ENCODE results near the gene FTH1.

The FTH1 gene

GRCh38 chr11:61924064-61924455, 43.4 kb downstream of the FTH1 start:
- Histone ChIP-seq H3K27me3 (ENCODE audit: control insufficient read depth, insufficient read depth, low read length) (no peaks in the 10 kb centered on the region), H3K79me2 (no peaks in the 10 kb centered on the region), H3K9me3 (ENCODE audit: control insufficient read depth, low read length) (no peaks in the 10 kb centered on the region), H3K9ac (no peak overlapping the region), H3K4me3 (ENCODE audit: low read depth, low read length) (no peak overlapping the region), H3K4me2 (ENCODE audit: low read length) (no peak overlapping the region), H3K36me3 (ENCODE audit: control insufficient read depth, insufficient read depth, low read length) (no peaks in the 10 kb centered on the region), H2AFZ (peak overlapping the region; percentile 71), H3K27ac (peak overlapping the region; percentile 78), H3K4me1 (peaks cover 12% of the 10 kb centered on the region)
- TF ChIP-seq CTCF (IDR thresholded peaks at IDR 0.05): no peak

- no peaks in the 10 kb centered on the region for H3K36me3 ChIP-seq (ENCODE audit: control insufficient read depth, insufficient read depth, low read length)
- no peak overlapping the region for H3K4me2 ChIP-seq (ENCODE audit: low read length)
- H3K4me1 ChIP-seq: peaks cover 12% of the 10 kb centered on the region
- peak overlapping the region; percentile 78 for H3K27ac ChIP-seq
- no peaks in the 10 kb centered on the region for H3K79me2 ChIP-seq
- TF ChIP-seq CTCF (IDR thresholded peaks at IDR 0.05): no peak
- no peak overlapping the region for H3K9ac ChIP-seq
- H2AFZ ChIP-seq: peak overlapping the region; percentile 71
- no peaks in the 10 kb centered on the region for H3K9me3 ChIP-seq (ENCODE audit: control insufficient read depth, low read length)
- no peak overlapping the region for H3K4me3 ChIP-seq (ENCODE audit: low read depth, low read length)
- no peaks in the 10 kb centered on the region for H3K27me3 ChIP-seq (ENCODE audit: control insufficient read depth, insufficient read depth, low read length)
These were observed 44.0 kb downstream of the FTH1 start for GRCh38 chr11:61923166-61924063.

- Histone ChIP-seq H3K4me2 (ENCODE audit: low read length) (no peak overlapping the region), H3K9ac (no peak overlapping the region), H3K27me3 (ENCODE audit: control insufficient read depth, insufficient read depth, low read length) (no peaks in the 10 kb centered on the region), H3K36me3 (ENCODE audit: control insufficient read depth, insufficient read depth, low read length) (no peaks in the 10 kb centered on the region), H3K4me1 (peaks cover 12% of the 10 kb centered on the region), H2AFZ (no peak overlapping the region), H3K4me3 (ENCODE audit: low read depth, low read length) (no peak overlapping the region), H3K27ac (peak overlapping the region; percentile 78), H3K9me3 (ENCODE audit: control insufficient read depth, low read length) (no peaks in the 10 kb centered on the region), H3K79me2 (no peaks in the 10 kb centered on the region)
- no peak for TF ChIP-seq CTCF (IDR thresholded peaks at IDR 0.05)
These were observed 44.9 kb downstream of the FTH1 start for GRCh38 chr11:61922539-61922938.

- Histone ChIP-seq H3K9ac (no peak overlapping the region), H3K4me1 (peaks cover 12% of the 10 kb centered on the region), H3K27me3 (ENCODE audit: control insufficient read depth, insufficient read depth, low read length) (no peaks in the 10 kb centered on the region), H3K9me3 (ENCODE audit: control insufficient read depth, low read length) (no peaks in the 10 kb centered on the region), H3K36me3 (ENCODE audit: control insufficient read depth, insufficient read depth, low read length) (no peaks in the 10 kb centered on the region), H3K4me2 (ENCODE audit: low read length) (no peak overlapping the region), H3K27ac (no peak overlapping the region), H2AFZ (no peak overlapping the region), H3K4me3 (ENCODE audit: low read depth, low read length) (no peak overlapping the region), H3K79me2 (no peaks in the 10 kb centered on the region)
- TF ChIP-seq CTCF (IDR thresholded peaks at IDR 0.05): no peak
These were observed 46.0 kb downstream of the FTH1 start for GRCh38 chr11:61921446-61921845.

Measured in parathyroid adenoma (tissue), 2 donors.